ENCODE results near the gene RUNX2.
"Not testable (repeated sequence)": the region's sequence is repeated elsewhere in the genome, so short reads cannot be mapped to it uniquely, and the experiment has no call there.

RUNX2 gene

DNA sequence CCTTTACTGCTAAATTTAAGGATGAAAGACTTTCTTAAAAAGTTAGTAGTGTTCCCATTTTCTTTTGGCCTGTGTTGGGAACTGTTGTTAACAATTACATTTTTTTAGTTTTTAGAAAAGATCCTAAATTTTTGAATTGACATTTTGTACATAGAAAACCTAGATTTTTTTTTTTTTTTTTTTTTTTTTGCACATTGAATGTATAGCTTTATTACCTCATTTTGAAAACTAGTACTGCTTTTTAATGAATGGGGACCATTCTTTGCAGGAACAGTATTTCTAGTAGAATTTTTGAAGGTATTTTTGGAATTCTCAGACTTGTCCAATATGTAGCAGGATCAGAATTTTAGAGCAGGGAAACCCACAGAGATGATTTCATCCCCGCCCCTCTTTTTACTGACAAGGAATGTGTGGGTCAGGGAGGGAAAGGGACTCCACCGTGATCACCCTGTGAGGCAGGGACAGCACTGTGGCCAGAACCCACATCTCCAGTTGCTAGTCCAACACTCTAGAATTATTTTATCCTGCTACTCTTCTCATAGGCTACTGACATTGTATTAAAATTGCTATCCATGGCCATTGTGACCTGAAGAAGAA is 204.0 kb downstream of the RUNX2 start:
- DNase-seq = no peak

DNA sequence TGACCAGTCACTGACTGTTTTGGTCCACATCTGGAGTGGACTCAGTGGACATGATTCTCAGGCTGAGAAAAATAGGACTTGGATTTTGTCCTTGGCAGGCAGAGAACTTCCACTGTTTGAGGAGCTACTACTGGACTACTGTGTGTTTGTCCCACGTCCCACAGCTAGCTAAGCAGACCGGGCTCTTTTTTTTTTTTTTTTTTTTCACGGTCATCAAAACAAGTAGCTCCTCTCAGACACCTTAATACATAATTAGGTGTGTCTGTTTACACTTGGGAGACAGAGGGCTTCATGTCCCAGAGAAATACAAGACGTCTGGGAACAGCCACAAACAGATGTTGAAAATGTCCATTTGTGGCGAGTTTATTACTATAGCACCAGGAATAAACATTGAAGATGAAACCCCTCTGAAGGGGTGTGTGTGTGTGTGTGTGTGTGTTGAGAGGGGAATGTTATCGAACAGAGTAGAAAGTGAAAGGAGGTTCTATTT is 204.6 kb downstream of the RUNX2 start:
- DNase-seq = no peak

DNA sequence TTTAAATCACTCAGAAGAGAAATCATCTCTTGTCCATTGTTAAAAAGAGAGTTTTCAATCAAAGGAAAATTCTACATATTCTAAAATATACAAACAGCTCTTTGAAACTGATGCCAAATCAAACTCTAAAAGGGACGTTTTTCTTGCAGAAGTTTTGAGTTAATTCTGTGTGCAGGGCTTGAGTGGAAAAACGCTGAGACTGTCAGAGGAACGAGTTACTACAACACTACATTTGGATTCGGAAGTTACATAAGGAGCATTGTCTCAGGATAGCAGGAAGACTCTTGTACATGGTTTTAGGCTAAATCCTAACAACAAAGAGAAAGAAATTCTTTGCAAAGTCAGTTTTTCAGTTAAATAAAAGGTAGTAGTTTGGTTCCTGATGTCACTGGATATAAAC is 205.3 kb downstream of the RUNX2 start:
- no peak for DNase-seq

DNA sequence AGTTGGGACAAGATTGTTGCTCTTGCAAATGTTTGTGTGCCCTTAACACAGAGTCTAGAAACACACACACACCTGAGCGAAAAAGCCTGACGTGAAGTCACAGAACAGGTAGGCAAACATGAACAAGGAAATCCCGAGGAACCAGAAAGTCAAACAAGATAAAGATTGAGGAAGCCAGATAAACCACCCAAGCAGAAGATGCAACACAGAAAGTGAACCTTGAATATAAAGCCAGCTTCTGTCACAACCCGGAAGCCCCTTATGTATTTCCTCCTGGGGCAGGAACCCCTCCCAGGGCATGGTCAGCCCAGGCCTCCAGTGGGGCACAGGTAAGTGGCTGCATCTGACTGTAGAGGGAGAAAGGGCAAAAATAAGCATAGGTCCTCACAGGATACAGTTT is 207.8 kb downstream of the RUNX2 start:
- no peak for DNase-seq

DNA sequence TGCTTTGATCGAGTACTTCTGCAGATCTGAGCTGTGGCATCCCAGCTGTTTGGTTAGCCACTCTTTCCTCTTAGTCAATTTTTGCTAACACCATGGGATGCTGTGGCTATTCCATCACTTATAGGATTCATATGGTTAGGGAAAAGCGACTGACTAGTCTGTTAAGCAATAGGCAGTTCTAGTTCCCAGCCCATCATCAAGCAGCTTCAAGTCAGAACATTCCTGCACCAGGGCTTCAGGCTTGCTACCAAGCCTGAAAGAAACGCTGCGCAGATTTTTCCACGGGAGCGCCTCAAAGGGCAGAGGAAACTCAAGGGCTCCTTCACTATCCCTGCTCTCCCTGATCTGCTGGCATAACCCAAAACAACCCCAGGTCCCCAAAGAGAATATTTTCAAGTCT is 209.4 kb downstream of the RUNX2 start:
- DNase-seq = no peak

DNA sequence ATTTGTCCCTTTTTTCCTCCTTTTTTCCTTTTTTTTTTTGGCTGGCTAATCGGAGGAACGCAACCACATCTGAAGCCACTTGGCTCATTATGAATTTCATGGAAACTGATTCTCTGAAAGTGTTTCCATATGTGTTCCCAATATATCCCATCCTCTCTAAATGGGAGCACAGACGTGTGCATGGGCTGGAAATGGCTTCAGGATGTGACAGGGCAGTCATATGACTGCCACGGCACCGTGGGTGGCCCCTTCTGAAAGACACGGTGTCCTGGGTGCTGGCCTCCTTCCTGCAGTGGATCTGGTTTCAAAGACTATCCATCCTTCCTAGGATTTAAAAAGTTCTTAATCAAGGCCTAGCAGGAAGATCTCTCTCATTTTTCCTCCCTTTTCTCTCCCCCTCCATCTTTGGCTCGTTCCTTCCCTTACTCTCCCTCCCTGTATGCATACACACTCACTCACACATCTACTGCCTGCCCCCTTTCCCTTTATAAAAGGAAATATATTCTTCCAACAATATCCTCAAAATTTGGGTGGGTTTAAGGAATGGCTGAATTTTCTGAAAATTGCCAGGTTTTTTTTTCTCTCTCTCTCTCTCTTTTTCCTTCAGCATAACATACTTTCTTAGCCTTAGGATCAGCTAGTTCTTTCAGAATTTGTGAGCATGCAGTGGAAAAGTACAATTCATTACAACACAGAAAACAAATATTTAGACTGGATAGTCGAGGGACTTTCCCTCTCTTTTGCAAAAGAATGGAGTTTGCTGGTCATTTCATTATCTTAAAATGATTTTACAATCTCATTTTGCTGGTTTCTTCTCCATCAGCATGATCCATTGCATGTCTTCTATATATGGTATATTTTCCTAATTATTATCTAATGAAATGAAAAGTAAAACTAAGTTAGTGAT is 210.8 kb downstream of the RUNX2 start:
- no peak for DNase-seq

DNA sequence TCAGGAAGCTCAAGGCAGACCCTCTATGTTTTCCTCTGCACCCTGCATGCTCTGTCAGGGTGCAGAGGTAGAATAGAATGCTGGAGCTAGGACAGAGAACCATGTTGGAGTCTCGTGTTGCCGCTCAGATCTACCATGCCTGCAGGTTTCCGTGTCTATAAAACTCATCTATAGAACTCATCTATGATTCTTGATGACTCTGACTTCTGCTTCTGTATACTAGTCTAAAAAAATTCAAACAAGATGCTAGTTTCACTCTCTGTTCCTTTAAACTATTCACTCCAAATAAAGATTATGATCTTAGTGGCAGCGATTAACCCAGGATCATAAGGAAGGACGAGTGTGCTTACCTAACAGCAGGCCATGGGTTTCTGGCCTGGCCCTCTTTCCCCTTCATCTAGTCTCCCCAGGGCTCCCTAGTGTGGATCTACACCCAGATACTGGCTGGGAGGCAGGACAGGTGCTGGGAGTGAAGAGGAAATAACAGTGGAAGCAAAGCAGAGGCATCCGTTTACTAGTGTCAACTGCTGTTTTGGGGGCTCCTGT is 212.3 kb downstream of the RUNX2 start:
- DNase-seq = no peak

DNA sequence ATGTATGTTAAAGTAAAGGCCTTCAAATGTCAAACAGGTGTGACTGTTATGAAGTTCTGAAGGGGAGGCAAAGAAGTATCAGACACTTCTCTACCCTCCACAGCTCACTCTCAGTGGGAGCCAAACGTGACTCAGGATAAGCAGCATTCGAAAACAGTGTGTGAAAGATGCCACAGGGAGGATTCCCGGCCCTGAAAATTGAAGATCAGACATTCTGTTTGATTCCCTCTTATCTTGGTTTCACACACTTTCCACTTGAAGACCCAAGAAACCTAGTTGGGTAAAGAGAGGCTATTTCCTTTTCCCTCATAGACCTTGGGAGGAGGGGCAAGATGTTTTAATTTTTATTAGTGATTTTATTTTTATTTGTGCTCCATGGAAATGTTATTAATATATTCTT is 213.8 kb downstream of the RUNX2 start:
- no peak for DNase-seq

DNA sequence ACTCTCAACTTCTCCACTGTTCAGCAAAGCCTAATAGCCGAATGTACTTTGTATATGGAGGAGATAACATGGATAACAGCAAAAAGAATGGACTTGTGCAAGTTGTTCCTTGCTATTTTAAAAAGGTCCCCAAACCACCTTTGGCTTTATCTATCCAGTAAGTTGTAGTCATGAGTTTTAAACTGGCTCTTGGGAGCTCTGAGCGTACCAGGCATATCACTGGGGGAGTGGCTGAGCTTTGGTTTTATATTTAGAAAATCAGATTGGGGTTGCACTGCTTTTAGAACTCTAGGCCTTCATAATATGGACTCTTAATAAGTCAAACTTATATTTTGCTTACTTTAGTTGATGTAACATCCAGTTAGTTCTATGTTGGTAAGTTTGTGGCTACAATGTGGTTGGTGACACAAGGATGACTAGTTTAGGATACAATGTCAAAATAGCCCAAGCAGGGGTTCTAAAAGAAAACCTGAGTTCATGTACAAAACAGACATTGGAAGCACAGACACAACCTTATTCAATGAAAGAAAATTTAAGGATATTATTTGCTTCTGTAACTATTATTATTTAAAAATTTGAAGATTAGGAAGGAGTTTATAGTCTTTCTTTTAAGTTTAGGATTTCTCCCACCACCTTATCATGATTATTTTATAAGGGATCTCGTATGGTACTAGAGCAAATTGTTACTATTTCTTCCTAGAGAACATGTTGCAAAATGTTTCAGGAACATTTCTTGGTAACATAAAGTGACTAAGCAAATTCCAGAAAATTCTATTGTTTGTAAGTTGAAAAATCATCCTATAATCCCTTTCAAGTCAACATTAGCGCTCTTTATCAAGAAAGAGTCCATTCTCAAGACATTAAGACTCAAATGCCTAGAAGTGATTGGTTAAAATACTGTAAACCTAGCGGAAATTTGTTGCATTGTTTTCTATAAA is 215.4 kb downstream of the RUNX2 start:
- no peak for DNase-seq

DNA sequence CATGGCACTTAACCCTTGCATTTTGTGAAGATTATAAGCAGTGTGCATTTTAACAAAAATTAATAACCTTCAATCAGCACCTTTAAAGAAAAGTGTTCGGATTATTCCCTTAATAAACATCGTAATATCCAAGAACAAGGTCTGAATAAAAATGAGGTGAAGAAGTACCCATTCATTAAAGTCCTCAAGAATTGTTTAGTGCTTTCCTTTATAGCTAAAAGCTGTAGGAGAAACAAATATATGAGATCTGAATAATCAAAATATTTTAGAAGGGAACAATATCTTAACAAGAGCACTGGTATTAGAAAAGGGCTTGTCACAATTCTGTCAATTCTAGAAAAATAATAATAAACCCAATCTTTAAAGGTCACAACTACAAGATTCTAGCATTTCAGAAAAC is 217.3 kb downstream of the RUNX2 start:
- DNase-seq = no peak

DNA sequence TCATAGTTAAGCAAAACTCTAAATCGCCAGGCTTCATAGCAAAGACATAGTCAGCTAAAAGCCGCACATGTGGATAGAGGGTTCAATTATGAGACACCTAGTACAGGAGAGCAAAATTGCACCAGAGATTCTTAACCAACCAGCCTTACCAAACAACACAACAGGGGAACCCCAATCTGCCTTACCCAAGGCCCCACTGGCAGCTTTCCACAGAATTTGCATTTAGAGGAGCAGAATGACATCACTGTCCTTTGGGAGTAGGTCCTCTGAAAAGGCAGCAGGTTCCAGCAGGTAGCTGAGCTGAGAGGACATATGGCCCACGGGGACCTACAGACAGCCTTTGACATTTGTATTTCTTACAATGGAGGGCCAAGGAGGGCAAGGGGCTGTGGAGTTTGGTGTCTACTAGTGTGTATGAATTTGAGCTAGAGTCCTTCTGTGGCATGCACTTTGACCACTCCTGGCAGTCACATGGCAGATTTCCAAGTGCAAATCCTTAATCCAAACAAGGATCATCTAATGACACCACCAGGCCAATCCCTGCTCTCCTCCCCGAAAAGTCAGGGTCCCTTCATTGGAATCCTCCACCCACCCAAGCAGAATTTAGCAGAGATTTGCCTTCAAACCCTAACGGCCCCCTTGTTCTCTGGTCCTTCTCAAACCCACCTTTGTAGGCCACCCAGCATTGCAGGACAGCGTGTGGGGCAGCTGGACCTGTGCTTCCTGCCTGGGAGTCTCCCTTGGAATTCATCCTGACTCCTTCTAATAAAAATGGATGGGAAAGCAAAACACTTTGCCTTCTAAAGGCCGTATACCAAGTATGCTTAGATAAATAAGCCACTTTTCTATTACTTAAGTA is 220.8 kb downstream of the RUNX2 start:
- DNase-seq = no peak

DNA sequence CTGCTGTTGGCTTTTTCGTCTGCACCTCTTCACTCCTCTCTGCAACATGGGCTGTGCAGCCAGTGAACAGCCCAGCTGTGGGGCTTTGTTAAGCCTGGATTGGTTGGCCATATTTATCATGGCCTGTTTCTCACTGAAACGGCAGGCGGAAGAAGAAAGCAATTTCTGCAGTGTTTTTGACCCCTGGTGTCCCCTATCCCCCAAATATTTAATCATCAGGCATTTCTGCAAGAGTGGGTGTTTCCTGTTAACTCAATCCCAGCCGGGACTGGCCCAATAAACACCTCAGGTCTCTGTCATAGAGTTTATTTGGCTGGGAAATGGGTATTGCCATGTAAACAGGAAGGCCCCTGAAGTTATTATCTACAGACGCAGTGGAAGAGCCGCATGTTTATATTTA is 224.4 kb downstream of the RUNX2 start:
- no peak for DNase-seq

DNA sequence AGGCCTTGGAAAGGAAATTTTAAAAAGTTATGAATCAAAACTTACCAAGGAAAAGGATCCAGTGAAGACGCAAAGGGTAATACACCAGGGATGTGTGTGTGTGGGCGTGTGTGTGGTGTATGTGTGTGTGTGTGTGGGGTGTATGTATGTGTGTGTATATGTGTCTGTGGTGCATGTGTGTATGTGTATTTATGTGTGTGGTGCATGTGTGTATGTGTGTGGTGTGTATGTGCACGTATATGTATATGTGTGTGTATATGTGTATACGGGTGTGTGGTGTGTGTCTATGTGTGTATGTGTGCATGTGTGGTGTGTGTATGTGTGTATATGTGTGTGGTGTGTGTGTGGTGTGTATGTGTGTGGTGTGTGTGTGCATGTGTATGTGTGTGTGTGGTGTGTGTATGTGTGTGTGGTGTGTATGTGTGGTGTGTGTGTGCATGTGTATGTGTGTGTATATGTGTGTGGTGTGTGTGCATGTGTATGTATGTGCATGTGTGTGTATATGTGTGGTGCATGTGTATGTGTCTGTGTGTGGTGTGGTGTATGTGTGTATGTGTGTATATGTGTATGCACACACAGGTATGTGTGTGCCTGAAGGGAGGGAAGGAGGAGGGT is 225.7 kb downstream of the RUNX2 start:
- no peak for DNase-seq

DNA sequence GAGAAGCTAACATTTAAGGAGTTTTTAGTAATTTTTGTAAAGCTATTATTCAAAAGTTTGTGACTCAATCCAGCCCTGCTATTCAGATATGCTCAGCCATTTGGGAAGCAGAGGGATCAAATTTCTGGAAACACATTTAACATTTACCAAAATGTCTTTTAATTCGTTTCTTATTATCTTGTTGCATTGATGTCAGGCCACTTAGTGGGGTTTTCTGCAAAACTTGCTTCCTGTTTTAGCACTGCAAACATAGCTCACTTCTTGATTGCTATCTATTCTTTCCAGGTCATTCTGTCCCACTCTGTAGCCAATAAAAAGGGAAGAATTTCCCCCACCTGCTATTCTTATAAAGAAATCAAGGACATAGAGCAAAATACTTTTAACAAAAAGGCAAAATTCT is 226.5 kb downstream of the RUNX2 start:
- DNase-seq = no peak

DNA sequence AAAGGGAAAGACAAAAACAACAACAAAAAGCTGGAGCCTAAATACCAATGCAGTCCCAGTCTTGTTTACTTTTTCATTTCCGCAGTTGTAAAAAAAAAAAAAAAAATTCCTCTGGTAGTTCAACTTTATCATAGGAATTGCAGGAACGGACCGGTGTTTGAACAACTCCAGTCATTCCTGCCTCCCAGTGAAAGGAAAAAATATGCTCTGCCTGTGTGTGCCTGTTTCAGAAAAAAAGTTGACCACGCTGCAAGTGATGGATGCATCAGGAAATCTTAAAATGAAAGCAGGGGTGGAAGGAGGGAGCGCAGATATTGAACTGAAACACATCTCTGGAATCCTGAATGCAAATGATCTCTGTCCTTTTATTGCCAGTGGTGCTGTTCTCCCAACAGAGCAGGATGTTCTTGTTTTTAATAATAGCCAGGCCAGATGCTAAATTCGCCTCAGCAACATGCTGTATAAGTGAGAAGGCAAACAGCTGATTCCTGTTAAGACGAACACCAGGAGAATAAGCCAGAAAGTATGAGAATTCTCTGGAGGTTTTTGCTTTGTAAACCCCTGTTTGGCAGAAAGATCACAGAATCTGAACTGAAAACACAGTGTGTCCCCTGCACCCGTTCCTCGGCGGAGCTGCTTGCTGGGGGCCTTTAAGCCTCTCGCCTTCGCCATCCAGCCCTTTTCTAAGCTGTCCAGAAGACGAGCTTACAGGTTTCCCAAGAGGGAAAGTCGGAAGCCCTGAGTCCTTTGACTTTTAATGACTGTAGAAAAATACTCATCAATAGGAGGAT is 228.0 kb downstream of the RUNX2 start:
- no peak for DNase-seq

DNA sequence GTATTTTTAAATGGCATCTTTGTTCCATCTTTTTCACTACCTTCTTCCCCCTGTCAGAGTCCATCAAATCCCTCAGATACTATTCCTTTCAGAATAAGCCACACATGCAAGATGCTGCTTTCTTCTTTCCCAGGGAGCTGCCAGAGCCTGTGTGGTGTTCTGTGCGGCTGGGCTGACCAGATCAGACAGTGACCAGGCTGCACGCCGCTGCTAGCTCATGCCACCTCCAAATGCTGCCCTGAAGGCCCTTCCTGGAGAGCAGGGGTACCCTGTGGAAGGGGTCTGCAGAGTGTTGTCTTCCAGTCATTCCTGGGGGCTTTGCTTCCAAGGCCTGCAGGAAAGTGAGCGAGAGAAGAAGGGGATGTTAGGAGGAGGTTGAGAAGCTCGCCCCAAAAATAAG is 228.7 kb downstream of the RUNX2 start:
- no peak for DNase-seq

DNA sequence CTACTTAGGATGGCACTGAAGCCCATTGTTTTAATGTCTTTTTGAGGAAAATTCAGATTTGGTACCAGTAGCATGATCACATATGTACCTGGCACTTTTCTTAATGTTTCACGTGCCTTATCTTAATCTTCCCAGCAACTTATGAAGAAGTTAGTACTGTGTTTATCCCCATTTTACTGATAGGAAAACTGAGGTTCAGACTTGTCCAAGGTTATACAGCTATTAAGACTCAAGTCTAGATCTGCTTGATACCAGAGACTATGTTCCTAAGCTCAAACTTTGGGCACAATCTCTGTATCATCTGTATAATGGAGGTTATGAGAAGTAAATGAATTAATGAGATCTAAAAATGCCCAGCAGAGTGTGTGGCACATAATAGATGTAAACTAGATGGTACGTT is 229.3 kb downstream of the RUNX2 start:
- DNase-seq = no peak

DNA sequence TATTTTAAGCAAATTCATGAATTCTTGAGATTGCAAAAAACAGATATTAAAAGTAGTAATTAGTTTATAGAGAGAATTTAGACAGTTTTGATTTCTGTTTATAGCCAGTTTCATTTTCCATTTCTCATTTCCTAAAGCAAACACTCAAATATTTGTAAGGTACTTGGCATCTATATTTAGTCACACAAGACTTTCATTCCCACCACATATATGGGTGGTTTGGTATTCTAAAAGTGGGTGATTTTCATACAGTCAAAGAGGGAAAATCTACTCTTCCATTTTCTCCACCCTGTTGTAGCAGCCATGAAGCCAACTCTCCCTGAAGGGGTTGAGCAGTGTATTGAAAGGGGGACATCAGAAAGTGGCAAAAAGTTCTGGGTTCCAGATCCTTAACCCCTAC is 230.7 kb downstream of the RUNX2 start:
- DNase-seq = no peak

DNA sequence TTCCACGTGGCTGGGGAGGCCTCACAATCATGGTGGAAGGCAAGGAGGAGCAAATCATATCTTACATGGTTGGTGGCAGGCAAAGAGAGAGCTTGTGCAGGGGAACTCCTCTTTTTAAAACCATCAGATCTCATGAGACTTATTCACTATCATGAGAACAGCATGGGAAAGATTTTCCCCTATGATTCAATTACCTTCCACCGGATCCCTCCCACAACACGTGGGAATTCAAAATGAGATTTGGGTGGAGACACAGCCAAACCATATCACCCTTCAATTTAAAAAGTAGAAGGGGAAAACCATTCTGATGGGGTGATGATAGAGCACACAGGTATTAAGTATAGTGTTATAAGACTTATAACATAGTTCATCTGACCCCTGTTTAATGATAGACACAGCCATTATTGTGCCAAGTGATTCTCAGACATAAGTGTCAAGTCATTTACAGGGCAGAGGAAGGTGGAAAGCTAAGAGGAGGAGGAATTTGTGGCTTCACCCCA is 232.2 kb downstream of the RUNX2 start:
- not testable (repeated sequence) for DNase-seq

DNA sequence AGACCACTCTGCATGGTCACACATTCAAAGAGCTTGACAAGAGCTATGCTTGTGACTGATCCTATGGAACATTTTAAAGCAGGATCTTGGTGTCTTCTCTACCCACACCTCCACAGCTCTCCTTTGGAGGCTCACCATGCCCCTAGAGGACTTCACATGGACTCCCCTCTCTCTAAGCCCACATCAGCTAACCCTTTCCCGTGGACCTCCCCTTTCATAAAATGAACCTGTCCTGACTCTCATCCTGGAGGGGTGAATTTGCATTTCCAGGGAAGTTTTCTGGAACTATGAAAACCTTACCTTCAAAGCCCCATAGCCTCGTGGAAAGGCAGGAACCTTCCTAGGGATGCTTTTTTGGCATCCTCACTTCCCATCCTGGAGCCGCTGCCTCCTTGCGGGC is 234.0 kb downstream of the RUNX2 start:
- DNase-seq = no peak

DNA sequence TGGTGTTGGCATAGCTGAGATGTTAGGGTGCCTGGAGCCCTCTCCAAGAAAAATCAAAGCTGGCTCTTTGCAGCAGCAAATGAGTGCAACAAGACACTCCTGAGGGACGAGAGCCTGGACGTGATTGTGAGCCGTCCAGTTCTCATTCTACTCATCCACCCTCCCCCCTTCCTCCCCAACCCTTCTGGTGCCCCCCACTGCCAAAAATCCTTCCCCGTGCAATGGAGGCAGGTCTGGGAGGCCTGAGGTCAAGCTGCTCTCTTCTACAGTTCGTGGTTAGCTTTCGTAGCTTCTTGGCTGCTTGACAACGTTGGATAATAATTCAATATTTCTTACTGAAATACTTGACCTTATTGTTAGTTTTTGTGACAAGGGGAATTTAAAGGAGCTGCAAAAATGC is 234.9 kb downstream of the RUNX2 start:
- DNase-seq = no peak

Measured in activated CD4-positive, alpha-beta T cell treated with anti-CD3 and anti-CD28 coated beads, Interleukin-2, amount 50 U/mL, for 4 hours (primary cell).